Measurements from ENCODE around the gene BAZ2B. TPM values are rescaled to one million over a fixed set of nuclear protein-coding genes. Genes with fewer than 3 reads are reported as not detected.
"Not testable (repeated sequence)": the region's sequence is repeated elsewhere in the genome, so short reads cannot be mapped to it uniquely, and the experiment has no call there.

Gene BAZ2B
- total RNA-seq, 4 donors from 2014 or later, result 104 to 301 (median 157) TPM

DNA sequence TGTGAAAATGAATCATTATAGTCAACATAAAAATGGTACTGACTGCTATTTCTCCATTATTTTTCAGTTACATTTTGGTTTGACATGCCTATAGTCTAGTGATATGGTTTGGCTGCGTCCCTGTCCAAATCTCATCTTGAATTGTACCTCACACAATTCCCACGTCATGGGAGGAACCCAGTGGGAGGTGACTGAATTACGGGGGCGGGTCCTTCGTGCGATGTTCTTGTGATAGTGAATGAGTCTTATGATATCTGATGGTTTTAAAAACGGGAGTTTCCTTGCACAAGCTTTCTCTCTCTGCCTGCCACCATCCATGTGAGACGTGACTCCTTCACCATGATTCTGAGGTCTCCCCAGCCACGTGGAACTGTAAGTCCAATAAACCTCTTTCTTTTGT lies 70.3 kb downstream of the BAZ2B start:
- no peak for TF ChIP-seq POLR2A (IDR thresholded peaks at IDR 0.05)
- TF ChIP-seq, protein P1, sequence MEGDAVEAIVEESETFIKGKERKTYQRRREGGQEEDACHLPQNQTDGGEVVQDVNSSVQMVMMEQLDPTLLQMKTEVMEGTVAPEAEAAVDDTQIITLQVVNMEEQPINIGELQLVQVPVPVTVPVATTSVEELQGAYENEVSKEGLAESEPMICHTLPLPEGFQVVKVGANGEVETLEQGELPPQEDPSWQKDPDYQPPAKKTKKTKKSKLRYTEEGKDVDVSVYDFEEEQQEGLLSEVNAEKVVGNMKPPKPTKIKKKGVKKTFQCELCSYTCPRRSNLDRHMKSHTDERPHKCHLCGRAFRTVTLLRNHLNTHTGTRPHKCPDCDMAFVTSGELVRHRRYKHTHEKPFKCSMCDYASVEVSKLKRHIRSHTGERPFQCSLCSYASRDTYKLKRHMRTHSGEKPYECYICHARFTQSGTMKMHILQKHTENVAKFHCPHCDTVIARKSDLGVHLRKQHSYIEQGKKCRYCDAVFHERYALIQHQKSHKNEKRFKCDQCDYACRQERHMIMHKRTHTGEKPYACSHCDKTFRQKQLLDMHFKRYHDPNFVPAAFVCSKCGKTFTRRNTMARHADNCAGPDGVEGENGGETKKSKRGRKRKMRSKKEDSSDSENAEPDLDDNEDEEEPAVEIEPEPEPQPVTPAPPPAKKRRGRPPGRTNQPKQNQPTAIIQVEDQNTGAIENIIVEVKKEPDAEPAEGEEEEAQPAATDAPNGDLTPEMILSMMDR (IDR thresholded peaks at IDR 0.05), result no peak
- no peak overlapping the region for H3K4me3 ChIP-seq
- no peaks in the 10 kb centered on the region for H3K27me3 ChIP-seq
- H3K27ac ChIP-seq, result no peak overlapping the region
- H3K36me3 ChIP-seq, result peaks cover 0 to 8% (median 0%) of the 10 kb centered on the region in 3 donors
- H3K9me3 ChIP-seq, result no peaks in the 10 kb centered on the region
- no peak for DNase-seq
- H3K4me1 ChIP-seq, result no peaks in the 10 kb centered on the region

DNA sequence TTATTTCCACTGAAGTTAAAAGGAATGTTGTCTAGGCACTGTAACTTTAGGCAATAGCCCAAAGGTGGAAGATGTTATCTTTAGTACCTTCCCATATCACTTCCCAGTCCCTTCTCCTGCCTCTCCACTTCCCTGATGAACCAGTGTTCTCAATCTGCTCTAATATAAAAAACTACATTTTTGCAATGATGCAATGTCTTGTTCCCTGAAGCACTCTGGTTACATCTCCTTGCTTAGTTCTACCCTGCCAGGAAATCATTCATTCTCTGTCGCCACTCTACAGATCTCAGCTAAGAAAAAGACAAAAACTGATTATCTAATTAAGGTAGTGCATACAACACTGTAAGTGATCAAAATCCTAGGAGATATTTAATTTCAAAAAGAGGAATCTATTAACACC lies 71.3 kb downstream of the BAZ2B start:
- Histone ChIP-seq H3K36me3 (peaks cover 0 to 8% (median 0%) of the 10 kb centered on the region in 3 donors), H3K4me1 (no peaks in the 10 kb centered on the region), H3K4me3 (no peak overlapping the region), H3K9me3 (no peaks in the 10 kb centered on the region), H3K27ac (no peak overlapping the region), H3K27me3 (no peaks in the 10 kb centered on the region)
- no peak for DNase-seq
- TF ChIP-seq POLR2A (IDR thresholded peaks at IDR 0.05), result no peak
- TF ChIP-seq, protein P1 (IDR thresholded peaks at IDR 0.05), result no peak

DNA sequence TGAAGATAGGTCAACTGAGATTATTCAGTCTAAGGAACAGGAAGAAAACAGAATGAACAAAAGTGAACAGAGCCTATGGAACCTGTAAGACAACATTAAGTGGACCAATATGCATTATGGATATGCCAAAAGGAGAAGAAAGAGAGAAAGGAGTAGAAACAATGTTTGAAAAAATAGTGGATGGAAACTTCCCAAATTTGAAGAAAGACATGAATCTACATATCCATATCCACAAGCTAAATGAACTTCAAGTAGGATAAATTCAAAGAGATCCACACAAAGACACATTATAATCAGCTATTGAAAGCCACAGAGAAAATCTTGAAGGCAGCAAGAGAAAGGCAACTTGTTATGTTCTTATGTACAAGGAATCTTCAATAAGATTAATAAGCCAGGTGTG lies 74.2 kb downstream of the BAZ2B start:
- no peaks in the 10 kb centered on the region for H3K9me3 ChIP-seq
- no peaks in the 10 kb centered on the region for H3K4me1 ChIP-seq
- TF ChIP-seq POLR2A (IDR thresholded peaks at IDR 0.05), result no peak
- TF ChIP-seq, protein P1 (IDR thresholded peaks at IDR 0.05), result no peak
- peaks cover 0 to 8% (median 0%) of the 10 kb centered on the region in 3 donors for H3K36me3 ChIP-seq
- no peak overlapping the region for H3K27ac ChIP-seq
- no peak for DNase-seq
- no peak overlapping the region for H3K4me3 ChIP-seq
- H3K27me3 ChIP-seq, result no peaks in the 10 kb centered on the region

DNA sequence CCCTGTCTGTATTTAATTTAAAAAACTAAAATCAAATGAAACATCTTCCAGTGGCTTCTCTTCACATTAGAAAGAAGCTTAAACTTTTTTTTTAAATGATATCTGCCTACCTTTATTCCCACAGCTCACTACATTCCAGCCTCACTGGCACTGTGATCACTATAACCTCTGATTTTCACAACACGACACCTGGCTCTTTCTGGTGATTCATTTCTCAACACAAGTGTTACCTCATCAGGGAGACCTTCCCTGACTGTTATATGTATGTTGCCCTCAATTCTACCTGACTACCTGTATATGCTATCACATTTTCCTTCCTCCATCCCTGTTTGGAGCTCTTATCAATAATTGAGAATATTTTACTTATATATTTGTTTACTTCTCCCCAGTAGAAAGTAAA lies 76.6 kb downstream of the BAZ2B start:
- Histone ChIP-seq H3K27me3 (no peaks in the 10 kb centered on the region), H3K4me1 (no peaks in the 10 kb centered on the region), H3K9me3 (no peaks in the 10 kb centered on the region), H3K36me3 (peaks cover 0 to 8% (median 0%) of the 10 kb centered on the region in 3 donors), H3K27ac (no peak overlapping the region), H3K4me3 (no peak overlapping the region)
- TF ChIP-seq, protein P1 (IDR thresholded peaks at IDR 0.05), result no peak
- no peak for TF ChIP-seq POLR2A (IDR thresholded peaks at IDR 0.05)
- no peak for DNase-seq

DNA sequence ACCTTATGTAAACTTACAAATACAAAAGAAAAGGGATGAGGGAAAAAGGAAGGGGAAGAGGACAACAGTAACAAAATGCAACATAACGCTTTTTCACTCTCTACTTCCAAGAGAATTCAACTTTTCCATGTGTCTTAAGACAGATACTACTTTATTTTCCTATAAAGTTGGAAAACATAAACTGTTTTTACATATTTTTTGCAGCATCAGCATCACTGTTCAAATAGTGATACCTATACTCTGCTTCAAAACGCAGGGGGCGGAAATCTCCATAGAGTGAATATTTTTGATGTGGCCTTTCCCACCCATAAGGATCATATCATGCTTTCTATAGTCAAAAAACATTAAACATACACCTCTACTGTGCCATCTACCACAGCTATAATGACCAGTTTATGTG lies 77.5 kb downstream of the BAZ2B start:
- no peak for TF ChIP-seq POLR2A (IDR thresholded peaks at IDR 0.05)

DNA sequence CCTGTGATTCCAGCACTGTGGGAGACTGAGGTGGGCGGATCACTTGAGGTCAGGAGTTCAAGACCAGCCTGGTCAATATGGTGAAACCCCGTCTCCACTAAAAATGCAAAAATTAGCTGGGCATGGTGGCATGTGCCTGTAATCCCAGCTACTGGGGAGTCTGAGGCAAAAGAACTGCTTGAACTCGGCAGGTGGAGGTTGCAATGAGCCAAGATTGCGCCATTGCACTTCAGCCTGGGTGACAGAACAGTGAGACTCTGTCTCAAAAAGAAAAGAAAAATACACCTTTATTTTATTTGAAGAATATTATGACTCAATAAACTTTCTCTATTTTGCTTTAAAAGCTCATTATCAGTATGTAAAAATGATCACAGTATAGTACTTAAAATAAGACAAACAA lies 81.1 kb downstream of the BAZ2B start:
- H3K27ac ChIP-seq, H3K27me3 ChIP-seq, H3K4me3 ChIP-seq, H3K4me1 ChIP-seq, DNase-seq, H3K9me3 ChIP-seq, H3K36me3 ChIP-seq: not testable (repeated sequence)

More for the DNA sequence above, 77.5 kb downstream of the BAZ2B start:
- Histone ChIP-seq H3K9me3 (no peaks in the 10 kb centered on the region), H3K27me3 (no peaks in the 10 kb centered on the region), H3K4me3 (no peak overlapping the region), H3K36me3 (peaks cover 0 to 8% (median 0%) of the 10 kb centered on the region in 3 donors), H3K27ac (no peak overlapping the region), H3K4me1 (no peaks in the 10 kb centered on the region)
- DNase-seq, result no peak

DNA sequence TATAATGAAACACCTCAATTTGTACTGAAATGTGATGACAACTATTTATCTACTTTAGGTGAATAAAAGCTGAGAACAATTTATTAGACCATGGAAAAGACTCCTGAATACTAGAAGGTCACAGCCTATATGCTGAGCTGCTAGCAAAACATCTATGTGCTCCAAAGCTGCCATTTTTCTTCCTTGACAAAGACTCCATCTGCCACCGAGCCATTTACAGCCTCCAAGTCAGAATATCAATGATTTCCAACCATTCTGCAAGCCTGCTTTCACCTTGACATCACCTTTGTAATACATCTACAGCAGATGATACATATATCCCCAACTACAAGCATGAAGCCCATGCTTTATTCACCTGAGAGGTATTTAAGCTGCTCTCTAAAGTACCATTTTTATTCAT lies 84.9 kb downstream of the BAZ2B start:
- Histone ChIP-seq H3K36me3 (no peaks in the 10 kb centered on the region), H3K4me3 (no peak overlapping the region), H3K27ac (no peak overlapping the region), H3K9me3 (no peaks in the 10 kb centered on the region), H3K27me3 (no peaks in the 10 kb centered on the region), H3K4me1 (no peaks in the 10 kb centered on the region)
- TF ChIP-seq POLR2A (IDR thresholded peaks at IDR 0.05), result no peak
- TF ChIP-seq, protein P1 (IDR thresholded peaks at IDR 0.05), result no peak
- no peak for DNase-seq
